ENCODE data around the gene ZNF275.
A peak's percentile ranks its signal among the peaks of the same experiment; 100 is the strongest.
"Not testable (repeated sequence)": the region's sequence is repeated elsewhere in the genome, so short reads cannot be mapped to it uniquely, and the experiment has no call there.

ZNF275 gene, protein sequence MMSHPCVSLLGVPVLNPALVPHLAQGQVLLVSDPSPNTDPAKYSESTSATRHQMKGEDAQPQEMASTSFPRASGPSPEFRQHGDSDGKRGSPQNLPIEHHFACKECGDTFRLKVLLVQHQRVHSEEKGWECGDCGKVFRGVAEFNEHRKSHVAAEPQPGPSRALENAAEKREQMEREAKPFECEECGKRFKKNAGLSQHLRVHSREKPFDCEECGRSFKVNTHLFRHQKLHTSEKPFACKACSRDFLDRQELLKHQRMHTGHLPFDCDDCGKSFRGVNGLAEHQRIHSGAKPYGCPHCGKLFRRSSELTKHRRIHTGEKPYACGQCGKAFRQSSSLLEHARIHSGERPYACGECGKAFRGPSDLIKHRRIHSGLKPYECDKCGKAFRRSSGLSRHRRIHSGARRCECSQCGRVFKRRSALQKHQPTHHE
- 17.1 to 20.7 reads per million in 2 donors for total RNA-seq

DNA sequence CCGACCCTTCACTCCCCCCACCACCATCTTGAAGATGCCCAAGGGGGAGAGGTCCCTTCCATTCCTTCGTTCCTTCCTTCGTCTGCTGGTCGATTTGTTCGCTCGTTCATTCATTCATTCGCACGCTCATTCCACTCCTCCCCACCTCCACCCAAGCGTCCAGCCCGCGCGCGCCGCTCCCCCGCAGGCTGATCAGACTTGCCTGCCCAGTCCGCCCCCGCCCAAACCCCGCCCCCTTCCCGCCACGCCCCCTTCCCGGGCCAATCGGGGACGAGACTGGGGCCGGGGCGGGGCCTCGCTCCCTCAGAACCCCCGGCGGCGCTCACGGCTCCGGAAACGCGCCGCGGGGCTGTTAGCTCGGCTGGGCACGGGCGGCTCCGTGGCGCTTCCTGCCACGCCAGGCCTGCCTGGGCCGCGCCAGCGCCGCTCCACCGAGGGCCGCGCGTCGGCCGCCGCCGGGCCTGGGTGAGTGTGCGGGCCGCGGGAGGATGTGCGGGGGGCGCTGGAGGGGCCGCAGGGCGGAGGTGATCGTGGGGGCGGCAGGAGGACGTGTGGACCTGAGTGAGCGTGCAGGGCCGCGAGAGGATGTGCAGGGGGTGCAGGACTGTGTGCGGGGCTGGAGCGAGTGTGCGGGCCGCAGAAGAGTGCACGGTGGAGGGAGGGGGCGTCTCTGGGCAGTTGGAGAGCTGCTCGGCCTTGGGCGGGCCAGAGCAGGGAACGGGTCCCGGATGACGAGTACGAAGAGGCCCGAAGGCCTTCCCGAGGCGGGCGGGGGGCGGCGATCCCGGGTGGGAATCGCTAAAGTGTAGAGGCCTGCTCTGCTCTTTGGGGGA lies at the start of gene ZNF275:
Gene ZNF275 (plus strand): TSS at position 333 of the 833 bp plus-strand sequence. CDS start 2,527 bp downstream, outside the sequence.
- DNase-seq: peak; percentile 71

DNA sequence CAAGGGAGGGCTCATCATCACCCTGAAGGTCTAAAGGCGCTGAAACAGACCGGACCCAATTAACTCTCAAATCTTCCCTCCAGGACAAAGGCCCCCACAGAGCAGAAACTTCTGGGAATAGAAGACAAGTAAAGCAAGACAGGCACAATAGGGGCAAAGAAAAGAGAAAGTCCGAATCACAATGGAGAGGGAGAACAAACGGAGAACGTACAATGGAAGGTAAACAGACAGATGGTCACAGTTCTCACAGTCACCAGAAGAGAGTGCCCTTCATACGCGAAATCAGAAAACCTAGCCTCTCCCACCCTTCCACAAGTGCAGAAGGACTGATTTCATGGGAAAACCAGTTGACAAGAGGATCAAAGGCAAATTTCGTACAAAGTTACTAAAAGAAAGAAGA lies 48.3 kb upstream of the ZNF275 start:
- not testable (repeated sequence) for DNase-seq

DNA sequence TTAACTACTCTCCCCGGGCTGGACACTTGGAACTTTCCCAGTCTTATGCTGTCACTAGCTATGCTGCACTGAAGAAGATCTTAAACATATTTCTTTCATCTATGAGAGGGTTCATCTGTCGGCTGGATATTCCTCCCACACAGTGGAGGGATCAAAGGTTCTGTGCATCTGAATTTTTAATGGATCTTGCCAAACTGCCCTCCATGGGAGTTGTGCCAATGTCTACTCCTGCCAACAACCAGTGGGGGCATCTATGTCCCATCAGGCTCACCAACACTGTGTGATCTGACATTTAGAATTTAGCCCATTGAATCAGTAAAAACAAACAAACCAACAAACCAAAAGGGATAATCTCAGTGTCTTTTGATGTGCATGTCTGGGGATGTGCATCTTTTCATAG lies 45.1 kb upstream of the ZNF275 start:
- not testable (repeated sequence) for DNase-seq

GRCh38 chrX:153293485-153294071 lies 40.4 kb upstream of the ZNF275 start:
- not testable (repeated sequence) for DNase-seq

- DNase-seq: no peak
Measured at GRCh38 chrX:153297376-153297775, 36.6 kb upstream of the ZNF275 start.

GRCh38 chrX:153299855-153300254 lies 34.1 kb upstream of the ZNF275 start:
- no peak for DNase-seq

DNA sequence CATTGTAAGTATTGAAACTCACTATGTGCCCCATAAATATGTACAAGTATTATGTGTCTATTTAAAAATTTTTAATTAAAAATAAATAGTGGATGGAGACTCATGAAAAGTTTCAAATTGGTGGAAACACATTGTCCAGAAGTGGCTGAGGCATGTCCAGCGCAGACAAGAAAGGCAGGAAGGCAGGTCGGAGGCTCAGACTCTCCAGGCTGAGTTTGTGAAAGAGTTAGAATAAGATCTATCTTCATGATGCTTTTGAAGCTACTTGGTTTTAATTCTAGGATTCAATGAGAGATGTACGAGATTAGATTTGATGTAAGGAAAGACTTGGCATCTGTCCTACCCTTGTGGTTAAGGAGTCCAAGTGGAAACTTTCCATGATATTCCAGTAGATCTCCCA lies 32.2 kb upstream of the ZNF275 start:
- DNase-seq: no peak

GRCh38 chrX:153302796-153303195 lies 31.2 kb upstream of the ZNF275 start:
- no peak for DNase-seq

- no peak for DNase-seq
Measured at GRCh38 chrX:153303276-153304262, 30.4 kb upstream of the ZNF275 start.

GRCh38 chrX:153304988-153305736 lies 28.8 kb upstream of the ZNF275 start:
- DNase-seq: no peak

GRCh38 chrX:153305972-153306371 lies 28.0 kb upstream of the ZNF275 start:
- no peak for DNase-seq

DNA sequence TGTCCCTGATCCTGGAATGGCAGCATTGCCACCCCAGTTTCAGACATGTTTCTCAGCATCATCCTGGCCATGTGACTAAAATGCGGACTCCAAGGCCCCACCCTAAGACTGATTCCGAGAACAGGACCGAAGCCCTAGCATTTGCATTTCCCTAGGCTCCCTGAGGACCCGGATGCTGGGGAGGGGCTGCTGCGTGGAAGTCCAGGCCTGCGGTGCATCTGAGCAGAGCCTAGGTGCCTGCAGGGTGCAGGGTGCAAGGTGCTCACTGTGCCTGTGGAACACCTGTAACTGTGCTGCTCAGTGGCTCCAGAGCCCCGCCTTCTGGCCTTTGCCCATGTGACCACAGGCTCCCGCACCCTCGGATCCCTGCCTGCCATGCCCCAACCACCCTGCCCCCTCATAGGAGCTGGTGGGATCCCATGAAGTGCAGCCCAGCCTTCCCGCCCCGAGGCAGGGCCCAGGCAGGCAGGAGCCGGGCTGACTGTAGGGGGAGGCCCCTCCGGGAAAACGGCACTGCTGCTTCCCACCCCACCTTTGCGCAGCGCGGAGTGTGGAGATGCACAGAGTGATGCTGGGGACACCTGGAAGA lies 27.3 kb upstream of the ZNF275 start:
- DNase-seq: no peak

GRCh38 chrX:153307276-153308178 lies 26.4 kb upstream of the ZNF275 start:
- no peak for DNase-seq

- DNase-seq: no peak
Measured at GRCh38 chrX:153310901-153311300, 23.1 kb upstream of the ZNF275 start.

DNA sequence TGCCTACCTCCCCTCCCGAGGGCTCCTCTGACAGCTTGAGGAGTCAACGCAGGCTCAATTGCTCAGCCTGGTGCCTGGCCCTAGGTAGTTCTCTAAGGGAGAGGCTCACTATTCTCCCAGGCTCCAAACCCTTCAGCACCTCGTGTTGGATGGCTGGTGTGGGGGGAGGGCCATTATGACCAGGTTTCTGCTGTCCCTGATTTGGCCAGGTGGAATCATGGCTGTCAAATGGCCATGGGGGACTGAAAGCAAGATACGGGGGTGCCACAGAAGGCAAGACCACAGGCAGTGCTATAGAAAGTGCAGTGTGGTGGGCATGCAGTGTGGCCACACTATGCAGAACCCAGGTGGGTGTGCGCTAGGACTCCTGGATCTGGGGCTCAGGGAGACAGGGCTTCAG lies 21.9 kb upstream of the ZNF275 start:
- no peak for DNase-seq

- DNase-seq: no peak
Measured at GRCh38 chrX:153312842-153313241, 21.1 kb upstream of the ZNF275 start.

GRCh38 chrX:153317306-153317705 lies 16.6 kb upstream of the ZNF275 start:
- DNase-seq: no peak

- no peak for DNase-seq
Measured at GRCh38 chrX:153317996-153318722, 15.8 kb upstream of the ZNF275 start.

GRCh38 chrX:153318811-153319210 lies 15.1 kb upstream of the ZNF275 start:
- no peak for DNase-seq

All from activated gamma-delta T cell (primary cell).